HG02870 (cell line): Measurements from ENCODE around the gene CCDC171.

Experiments
- ATAC-seq: cut with Tn5 transposase; IDR thresholded peaks from one replicate; pipeline ENCODE4 v1.9.1; 2021; ENCODE audit warnings: mild to moderate bottlenecking, moderate library complexity; ENCODE audit not compliant: unreplicated experiment

The CCDC171 gene

DNA sequence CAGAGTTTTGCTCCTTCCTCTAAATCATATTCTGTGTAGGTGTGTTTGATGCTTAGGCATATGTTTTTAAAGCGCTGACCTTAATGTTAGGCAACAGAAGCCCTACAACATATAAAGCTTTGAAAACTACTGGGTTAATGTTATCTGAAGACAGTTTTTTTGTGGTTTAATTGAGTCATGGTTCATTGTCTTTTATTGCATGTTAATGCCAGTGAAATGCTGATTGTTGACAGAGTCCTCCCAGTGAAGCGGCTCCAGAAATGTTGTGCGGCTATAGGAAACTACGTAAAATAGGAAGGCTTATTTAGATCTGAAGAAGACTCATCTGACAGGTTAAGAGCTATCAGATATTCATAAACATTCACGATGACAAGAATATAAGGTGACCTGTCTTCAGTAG is 424.6 kb downstream of the CCDC171 start:
- no peak for ATAC-seq

DNA sequence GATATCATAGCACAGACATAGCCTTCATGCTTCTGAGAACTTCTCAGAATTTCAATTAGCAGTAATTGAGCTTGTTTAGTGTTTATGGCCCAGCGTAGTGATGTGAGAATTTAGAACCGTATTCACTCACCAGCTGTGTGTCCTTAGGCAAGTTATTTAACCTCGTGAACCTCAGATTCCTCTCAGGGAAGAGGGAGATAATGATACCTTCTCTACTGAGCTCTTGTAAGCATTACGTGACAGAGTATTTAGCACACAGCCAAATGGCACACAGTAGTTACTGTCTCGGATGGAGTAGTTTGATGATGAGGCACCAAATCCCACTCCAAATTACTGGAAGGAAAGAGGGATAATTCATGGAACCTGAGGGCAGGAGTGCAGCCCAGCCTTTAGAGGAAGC is 429.3 kb downstream of the CCDC171 start:
- no peak for ATAC-seq

DNA sequence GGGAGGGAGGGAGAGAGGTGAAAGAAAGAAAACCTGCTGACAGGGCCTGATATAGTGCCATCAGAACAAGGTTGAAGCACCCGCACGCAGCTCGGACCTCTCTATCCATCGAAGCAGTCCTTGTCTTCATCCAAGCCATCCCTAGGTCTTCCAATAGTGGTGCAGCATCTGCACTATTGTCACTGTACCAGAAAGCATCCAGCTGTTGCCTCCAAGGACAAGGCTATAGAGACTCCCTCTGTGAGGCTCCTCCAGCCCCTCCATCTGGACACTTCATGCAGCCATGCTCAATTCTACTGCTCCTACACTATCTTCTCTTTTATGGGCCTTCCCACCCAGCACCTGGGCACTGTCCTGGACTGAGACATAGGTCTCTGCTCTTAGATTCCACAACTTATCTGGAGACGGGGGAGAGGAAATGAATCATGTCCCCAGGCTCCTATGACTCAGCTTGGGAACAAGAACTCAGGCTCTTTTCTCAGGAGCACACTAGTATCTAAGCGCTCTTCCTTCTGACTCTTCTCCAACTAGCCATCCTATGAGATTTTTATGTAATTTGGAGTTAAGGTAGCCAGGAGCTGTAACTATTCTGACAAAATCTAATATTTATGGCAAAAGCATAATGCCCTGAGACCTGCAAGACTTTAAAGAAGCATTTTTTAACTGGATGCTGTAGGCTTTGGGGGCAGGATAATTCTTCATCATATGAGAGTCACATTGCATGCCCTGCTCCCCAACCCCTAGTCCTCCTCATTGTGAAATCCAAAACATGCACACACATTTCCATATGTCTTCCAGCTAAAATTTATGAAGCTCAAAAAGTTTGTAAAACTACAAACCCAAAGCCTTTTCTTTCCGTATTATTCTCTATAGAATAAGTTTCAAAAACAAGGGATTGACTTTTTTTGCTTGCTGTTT is 446.8 kb downstream of the CCDC171 start:
- no peak for ATAC-seq

DNA sequence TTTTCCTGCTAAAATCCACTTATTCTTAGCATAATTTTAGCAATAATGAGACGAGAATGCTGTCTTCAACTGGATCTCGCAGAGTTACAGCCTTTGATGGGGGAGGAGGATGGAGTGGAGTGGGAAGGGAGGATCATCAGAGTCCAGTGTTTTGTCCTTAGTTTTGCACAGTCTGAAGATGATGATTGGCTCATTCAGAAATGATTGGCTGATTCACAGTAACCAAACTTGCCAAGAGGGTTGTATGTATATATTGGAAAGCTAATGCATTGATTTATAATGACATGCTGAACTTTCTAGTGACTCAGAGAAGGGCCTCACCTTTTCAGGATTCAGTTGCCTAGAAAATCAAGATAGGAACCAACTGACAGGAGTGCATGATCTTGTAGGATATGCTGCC is 448.0 kb downstream of the CCDC171 start:
- ATAC-seq = no peak

DNA sequence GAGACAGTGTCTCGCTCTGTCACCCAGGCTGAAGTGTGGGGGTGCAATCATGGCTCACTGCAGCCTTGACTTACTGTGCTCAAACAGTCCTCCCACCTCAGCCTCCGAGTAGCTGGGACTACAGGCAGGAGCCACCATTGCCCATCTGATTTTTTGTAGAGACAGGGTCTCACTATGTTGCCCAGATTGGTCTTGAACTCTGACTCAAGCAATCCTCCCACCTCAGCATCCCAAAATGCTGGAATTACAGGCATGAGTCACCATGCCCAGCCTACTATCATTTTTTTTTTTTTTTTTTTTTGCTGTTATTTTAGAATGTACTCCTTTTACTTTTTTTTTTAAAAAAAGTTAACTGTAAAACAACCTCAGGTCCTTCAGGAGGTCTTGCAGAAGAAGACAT is 449.0 kb downstream of the CCDC171 start:
- no peak for ATAC-seq

DNA sequence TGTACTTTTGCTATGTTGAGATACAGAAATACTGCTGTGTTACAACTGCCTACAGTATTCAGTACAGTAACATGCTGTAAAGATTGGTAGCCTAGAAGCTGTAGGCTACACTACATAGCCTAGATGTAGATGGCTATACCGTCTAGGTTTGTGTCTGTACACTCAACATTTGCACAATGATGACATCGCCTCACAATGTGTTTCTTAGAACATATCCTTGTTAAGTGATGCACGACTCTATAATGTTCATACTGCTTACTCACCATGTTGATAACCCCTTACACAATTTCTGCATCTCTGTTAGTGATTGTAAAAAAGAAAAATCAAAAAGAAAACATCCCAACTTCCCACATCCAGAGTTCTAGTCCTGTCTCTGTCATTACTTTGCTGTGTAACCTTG is 450.0 kb downstream of the CCDC171 start:
- ATAC-seq = no peak

DNA sequence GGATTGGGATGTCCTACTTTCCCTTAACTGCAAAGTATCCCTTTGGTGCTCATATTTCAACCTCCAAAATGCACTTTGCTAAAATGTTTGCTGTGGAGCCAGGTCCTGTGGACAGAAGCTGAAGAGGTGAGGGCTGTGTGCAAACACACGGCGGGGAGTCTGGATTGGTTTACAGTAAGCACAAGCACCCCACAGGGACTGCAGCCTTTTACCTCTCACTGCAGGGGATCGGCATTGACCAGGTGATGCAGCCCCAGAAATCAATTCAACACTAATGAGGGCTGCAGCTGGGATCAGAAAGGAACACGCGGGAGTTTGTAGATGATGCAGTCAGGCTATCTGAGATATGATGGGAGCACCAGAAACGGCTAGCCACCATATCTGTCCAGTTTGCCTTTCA is 450.9 kb downstream of the CCDC171 start:
- ATAC-seq = no peak

DNA sequence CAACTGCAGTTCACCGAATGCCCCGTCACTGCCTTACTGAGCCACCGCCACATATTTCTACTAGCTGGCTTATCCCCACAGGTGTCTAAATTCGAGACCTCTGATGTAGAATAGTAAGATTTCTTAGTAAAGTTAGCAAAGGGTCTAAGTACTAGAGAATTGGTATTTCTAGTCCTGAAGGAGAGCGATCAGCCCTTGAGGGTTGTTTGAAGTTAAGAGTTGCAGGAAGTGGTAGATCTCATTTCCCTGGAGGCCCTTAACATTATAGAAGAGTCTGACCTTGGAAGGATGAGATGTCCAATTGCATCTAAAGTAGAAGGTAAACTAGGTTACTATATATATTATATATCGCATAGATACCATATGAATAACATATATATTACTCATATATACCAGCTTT is 451.8 kb downstream of the CCDC171 start:
- no peak for ATAC-seq

DNA sequence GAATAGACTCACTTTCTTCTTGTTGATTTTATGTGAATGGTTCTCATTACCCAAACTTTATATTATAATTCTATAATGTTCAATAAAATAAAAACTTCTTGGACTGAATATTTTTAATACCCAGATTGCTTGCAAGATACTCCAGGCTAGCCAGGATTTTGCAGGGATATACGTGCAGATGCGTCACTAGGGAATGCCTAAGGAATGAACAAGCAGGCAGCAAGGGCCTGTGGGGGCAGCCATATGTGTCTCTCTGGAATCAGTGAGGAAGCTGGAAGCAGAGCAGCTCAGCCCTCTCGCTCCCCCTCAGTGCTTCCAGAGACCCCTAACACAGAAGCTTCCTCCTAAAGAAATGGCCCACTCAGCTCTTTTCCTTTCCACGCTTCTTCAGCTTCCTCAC is 457.4 kb downstream of the CCDC171 start:
- ATAC-seq = no peak

DNA sequence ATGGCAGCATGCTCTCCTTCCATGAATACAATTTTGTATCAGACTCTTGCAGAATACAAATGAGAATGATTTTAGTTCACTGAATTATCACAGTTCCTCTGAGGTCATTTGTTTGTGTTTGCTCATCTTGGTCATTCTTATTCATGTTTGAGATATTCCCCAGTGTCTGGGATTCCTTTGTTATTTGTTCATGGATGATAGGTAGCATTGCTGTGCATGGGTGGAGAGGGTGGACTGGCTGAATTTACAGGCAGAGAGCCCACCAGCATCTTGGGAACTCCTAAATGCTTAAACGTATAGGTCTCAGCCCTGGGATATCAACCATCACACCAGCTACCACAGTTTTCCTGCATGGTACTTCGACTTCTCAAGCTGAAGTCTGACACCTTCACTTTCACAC is 459.8 kb downstream of the CCDC171 start:
- ATAC-seq = no peak

DNA sequence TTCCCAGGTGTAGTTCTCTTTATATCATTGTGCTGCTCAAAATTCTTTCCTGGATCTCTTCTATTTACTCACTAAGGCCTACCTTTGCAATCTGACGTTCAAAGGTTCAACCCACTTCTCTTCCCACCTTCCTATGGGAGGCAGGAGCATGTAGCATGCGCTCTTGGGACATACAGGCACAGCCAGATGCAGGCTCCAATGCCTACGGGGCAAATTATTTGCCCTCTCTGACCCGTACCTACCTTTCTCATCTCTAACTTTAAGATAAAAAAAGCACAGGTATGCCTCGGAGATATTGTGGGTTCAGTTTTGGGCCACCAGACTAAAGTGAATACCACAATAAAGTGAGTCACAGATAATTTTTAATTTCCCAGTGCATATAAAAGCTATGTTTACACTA is 460.5 kb downstream of the CCDC171 start:
- no peak for ATAC-seq

DNA sequence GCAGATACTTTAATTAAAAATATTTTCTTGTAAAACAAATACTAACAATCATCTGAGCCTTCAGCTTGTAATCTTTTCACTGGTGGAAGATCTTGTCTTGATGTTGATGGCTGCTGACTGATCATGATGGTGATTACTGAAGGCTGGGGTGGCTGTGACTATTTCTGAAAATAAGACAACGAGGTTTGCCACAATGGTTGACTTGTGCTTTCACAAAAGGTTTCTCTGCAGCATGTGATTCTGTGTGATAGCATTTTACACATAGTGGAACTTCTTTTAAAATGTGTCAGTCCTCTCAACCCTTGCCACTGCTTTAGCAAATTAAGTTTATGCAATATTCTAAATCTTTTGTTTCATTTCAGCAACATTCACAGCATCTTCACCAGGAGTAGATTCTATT is 461.0 kb downstream of the CCDC171 start:
- no peak for ATAC-seq

DNA sequence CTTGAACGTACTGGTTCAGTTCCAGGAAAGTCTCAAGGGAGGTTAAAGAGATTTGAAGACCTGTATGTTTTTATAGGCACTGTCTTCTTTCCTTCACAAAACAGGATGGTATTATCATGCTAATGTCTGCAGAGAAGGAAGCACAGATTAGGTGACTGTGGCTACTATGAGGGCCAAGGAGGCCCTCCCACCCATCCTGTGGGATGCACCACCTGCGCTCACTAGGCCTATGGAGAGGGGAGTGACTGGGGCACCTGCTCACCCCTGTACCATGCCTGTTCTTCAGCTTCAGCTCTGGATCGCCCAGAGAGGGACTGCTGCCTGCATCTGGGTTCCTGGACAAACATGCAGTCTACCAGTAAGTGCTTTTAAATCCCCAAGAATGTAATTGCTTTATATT is 469.4 kb downstream of the CCDC171 start:
- ATAC-seq = no peak

DNA sequence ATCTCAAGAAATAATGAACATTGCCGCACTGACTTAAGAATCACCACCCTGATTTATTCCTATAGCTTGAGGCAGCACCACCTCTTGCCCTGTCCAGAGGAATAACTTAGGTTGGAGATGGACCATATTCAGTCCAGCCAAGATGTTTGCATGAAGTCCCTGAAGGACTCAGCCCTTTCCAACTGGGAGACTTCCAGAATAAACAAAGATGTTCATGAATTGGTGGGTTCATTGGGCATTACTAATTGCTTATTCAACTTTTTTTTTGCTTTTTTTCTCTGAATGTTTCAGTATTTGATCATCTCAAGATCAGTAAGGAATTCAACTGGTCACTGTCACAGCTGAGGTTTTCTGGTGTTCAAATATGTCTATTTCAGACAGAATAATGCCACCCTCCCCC is 470.6 kb downstream of the CCDC171 start:
- no peak for ATAC-seq
